Measurements from ENCODE around the gene TNIP3. TPM values are rescaled to one million over a fixed set of nuclear protein-coding genes. Genes with fewer than 3 reads are reported as not detected.

The TNIP3 gene
- total and polyA plus RNA-seq, 9 of the 15 experiments (the other 6 are each of a cell fraction or from before 2014, with no cell fraction given), result 0.14 TPM; not detected in 8

DNA sequence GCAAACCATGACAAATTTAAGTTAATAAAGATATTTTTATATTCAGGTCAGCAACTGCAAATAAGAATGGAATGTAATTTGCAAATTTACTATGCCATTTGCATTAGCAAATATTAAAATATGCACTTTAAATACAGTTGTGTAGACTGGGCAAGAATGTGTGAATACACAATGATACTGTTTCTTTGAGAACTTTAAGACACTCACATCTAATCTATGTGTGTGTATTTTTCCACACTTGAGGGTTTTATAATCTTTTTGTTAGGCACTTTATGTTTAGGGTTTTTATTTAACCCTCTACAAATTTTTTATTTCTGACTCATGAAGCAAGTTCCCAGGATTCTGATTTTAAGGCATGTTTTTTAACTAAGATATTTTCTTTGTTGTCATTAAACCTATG lies 67.9 kb downstream of the TNIP3 start (continued):
- TF ChIP-seq ZNF766 (CRISPR knock-in tag; conservative IDR thresholded peaks at IDR 0.05), result no peak
- no peak for TF ChIP-seq RHOXF2B (CRISPR knock-in tag; conservative IDR thresholded peaks at IDR 0.05)
- no peak for TF ChIP-seq MYBL2 (IDR thresholded peaks at IDR 0.05; ENCODE audit: low read depth)
- no peak for TF ChIP-seq MYBL2 (CRISPR knock-in tag; IDR thresholded peaks at IDR 0.05; ENCODE audit: borderline replicate concordance)
- no peak for TF ChIP-seq SNIP1 (IDR thresholded peaks at IDR 0.05; ENCODE audit: low read depth)
- no peak for TF ChIP-seq ETV6 (IDR thresholded peaks at IDR 0.05; ENCODE audit: borderline replicate concordance in 1 of 2, low read depth in 2 of 2, low read length in 1 of 2)
- TF ChIP-seq ETV6 (CRISPR knock-in tag; IDR thresholded peaks at IDR 0.05; ENCODE audit: borderline replicate concordance), result no peak
- TF ChIP-seq, protein P1, sequence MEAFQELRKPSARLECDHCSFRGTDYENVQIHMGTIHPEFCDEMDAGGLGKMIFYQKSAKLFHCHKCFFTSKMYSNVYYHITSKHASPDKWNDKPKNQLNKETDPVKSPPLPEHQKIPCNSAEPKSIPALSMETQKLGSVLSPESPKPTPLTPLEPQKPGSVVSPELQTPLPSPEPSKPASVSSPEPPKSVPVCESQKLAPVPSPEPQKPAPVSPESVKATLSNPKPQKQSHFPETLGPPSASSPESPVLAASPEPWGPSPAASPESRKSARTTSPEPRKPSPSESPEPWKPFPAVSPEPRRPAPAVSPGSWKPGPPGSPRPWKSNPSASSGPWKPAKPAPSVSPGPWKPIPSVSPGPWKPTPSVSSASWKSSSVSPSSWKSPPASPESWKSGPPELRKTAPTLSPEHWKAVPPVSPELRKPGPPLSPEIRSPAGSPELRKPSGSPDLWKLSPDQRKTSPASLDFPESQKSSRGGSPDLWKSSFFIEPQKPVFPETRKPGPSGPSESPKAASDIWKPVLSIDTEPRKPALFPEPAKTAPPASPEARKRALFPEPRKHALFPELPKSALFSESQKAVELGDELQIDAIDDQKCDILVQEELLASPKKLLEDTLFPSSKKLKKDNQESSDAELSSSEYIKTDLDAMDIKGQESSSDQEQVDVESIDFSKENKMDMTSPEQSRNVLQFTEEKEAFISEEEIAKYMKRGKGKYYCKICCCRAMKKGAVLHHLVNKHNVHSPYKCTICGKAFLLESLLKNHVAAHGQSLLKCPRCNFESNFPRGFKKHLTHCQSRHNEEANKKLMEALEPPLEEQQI (IDR thresholded peaks at IDR 0.05), result no peak

DNA sequence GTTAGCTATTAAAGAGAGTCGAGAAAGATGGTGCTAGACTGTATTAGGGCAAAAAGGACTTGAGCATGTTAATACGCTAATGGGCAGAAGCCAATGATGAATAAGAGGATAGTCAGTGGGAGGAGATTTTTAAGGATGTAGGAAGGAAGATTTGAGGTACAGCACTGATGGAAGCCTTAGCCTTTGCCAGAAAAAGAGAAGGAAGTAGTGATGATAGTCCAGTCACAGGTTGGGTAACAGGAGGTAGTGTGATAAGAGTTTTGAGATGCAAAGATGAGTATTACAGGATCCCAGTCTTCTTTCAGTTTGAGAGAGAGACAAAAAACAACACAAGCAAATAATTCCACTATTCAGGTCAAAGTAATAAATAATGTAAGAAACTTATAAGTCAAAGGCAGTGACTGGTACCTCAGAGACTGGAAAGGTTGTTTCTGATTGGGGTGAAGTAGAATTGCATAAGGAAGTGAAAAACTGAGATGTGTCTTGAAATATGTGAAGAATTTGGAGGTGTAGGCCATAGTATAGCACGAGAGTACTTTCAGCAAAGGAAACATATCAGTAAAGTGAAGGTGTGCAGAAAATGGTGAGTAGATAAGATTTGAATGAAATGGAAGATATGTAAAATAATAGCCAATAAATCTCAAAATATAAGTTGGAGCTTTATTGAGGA lies 69.7 kb downstream of the TNIP3 start:
- no peak overlapping the region for H2AFZ ChIP-seq (ENCODE audit: low read depth, low read length)
- no peaks in the 10 kb centered on the region for H3K9me3 ChIP-seq (replicated peaks; ENCODE audit: control insufficient read depth, insufficient read depth, low read depth, low read length)
- no TSS peak for BruUV-seq (replicated peaks)
- no peaks in the 10 kb centered on the region for H3K9me1 ChIP-seq (ENCODE audit: control insufficient read depth, insufficient read depth, low read length)
- DNase-seq (ENCODE audit: extremely low read depth in 1 of 4, low spot score in 3 of 4) (no peak), FAIRE-seq (no peak), ATAC-seq (no peak)
- H4K20me1 ChIP-seq (replicated peaks; ENCODE audit: control insufficient read depth, insufficient read depth, low read length), result no peaks in the 10 kb centered on the region
- POLR2A ChIA-PET, result no interaction called here
- in situ Hi-C loops (cut with MboI) (no loop called here), intact Hi-C loops (cut with micrococcal nuclease) (no loop called here)
- H3K4me3 ChIP-seq, result no peak overlapping the region
- WGBS (ENCODE audit: insufficient coverage, low coverage, missing lambda C conversion rate), result 0% methylated on average over 3 of the region's 3 CpGs
- no peaks in the 10 kb centered on the region for H3K4me1 ChIP-seq (replicated peaks in 1 of 2; ENCODE audit: control insufficient read depth in 2 of 2, insufficient read depth in 2 of 2, low read length in 2 of 2)
- CTCF ChIA-PET (ENCODE audit: low intra/inter-chr PET ratio), result no interaction called here
- H3K36me3 ChIP-seq (ENCODE audit: control insufficient read depth, insufficient read depth, low read length), result no peaks in the 10 kb centered on the region
- H3K9ac ChIP-seq (ENCODE audit: insufficient read depth in 1 of 2, low read depth in 2 of 2, low read length in 2 of 2), result no peak overlapping the region
- no peaks in the 10 kb centered on the region for H3K27me3 ChIP-seq (ENCODE audit: control insufficient read depth in 2 of 2, insufficient read depth in 2 of 2, low read length in 2 of 2)
- no peaks in the 10 kb centered on the region for H3K79me2 ChIP-seq (ENCODE audit: control insufficient read depth, insufficient read depth, low read length)
- no peak overlapping the region for H3K4me2 ChIP-seq (ENCODE audit: insufficient read depth, low read length)
- H3K27ac ChIP-seq (ENCODE audit: extremely low read depth, low read depth, low read length), result no peak overlapping the region
- TF ChIP-seq, protein P2, sequence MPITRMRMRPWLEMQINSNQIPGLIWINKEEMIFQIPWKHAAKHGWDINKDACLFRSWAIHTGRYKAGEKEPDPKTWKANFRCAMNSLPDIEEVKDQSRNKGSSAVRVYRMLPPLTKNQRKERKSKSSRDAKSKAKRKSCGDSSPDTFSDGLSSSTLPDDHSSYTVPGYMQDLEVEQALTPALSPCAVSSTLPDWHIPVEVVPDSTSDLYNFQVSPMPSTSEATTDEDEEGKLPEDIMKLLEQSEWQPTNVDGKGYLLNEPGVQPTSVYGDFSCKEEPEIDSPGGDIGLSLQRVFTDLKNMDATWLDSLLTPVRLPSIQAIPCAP (CRISPR knock-in tag; IDR thresholded peaks at IDR 0.05; ENCODE audit: borderline replicate concordance), result no peak
- no peak for TF ChIP-seq CBX2 (IDR thresholded peaks at IDR 0.05; ENCODE audit: insufficient read depth, low read length, poor library complexity, severe bottlenecking)
- no peak for TF ChIP-seq NBN (IDR thresholded peaks at IDR 0.05; ENCODE audit: low read depth)
- TF ChIP-seq, protein P3, sequence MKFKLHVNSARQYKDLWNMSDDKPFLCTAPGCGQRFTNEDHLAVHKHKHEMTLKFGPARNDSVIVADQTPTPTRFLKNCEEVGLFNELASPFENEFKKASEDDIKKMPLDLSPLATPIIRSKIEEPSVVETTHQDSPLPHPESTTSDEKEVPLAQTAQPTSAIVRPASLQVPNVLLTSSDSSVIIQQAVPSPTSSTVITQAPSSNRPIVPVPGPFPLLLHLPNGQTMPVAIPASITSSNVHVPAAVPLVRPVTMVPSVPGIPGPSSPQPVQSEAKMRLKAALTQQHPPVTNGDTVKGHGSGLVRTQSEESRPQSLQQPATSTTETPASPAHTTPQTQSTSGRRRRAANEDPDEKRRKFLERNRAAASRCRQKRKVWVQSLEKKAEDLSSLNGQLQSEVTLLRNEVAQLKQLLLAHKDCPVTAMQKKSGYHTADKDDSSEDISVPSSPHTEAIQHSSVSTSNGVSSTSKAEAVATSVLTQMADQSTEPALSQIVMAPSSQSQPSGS (CRISPR knock-in tag; IDR thresholded peaks at IDR 0.05), result no peak
- TF ChIP-seq, protein P4, sequence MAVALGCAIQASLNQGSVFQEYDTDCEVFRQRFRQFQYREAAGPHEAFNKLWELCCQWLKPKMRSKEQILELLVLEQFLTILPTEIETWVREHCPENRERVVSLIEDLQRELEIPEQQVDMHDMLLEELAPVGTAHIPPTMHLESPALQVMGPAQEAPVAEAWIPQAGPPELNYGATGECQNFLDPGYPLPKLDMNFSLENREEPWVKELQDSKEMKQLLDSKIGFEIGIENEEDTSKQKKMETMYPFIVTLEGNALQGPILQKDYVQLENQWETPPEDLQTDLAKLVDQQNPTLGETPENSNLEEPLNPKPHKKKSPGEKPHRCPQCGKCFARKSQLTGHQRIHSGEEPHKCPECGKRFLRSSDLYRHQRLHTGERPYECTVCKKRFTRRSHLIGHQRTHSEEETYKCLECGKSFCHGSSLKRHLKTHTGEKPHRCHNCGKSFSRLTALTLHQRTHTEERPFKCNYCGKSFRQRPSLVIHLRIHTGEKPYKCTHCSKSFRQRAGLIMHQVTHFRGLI (CRISPR knock-in tag; IDR thresholded peaks at IDR 0.05), result no peak
- TF ChIP-seq ZNF551 (CRISPR knock-in tag; IDR thresholded peaks at IDR 0.05), result no peak
- no peak for TF ChIP-seq CBFA2T2 (conservative IDR thresholded peaks at IDR 0.05)
- TF ChIP-seq HDAC8 (tag; IDR thresholded peaks at IDR 0.05), result no peak

Measured in K562 (cell line).